NCI-H1092 treated with DMSO at 0.1 percent for 48 hours (cell line): ENCODE results near the gene CCDC80.

Experiments used
- DNase-seq: peaks from one replicate; lab custom pipeline; 2025; lab: John Stamatoyannopoulos, UW

Gene CCDC80

DNA sequence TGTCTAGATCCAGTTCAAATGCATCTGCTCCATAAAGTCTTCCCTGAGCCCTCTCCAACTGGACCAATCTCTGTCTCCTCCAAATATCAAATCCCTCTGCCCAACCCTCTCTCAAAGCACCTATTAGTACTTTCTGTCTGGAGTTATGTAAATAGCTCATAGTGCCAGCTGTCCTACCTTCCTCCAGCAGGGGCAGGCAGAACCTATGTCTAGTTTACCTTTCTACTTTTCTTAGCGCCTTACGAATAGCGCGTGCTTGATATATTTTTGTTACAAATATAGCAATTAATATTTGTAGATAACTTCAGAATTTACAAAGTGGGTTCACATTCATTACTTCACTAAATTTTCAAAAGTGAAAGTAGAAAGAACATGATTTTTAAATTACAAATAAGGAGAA is 14.0 kb upstream of the CCDC80 start:
- DNase-seq = no peak

DNA sequence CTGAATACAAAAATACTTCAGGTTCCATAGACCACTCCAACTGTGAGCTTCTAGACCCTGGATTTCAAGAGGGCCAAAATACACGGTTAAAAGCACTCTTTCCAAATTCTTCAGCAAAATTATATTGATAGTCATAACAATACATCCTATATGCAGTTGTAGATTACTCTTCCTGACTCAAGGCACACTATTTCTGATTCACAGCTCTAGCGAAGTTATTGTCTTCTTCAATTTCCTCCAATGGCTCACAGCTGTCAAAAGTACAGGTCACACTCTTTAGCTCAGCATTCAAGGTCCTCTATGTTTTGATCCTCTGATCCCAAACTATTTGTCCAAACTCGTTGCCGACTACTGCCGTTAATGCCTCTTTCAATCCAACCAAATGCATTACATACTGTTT is 13.5 kb upstream of the CCDC80 start:
- DNase-seq = no peak

GRCh38 chr3:112653881-112654300 is 12.9 kb upstream of the CCDC80 start:
- DNase-seq = no peak

GRCh38 chr3:112653209-112653871 is 12.4 kb upstream of the CCDC80 start:
- no peak for DNase-seq

- DNase-seq = no peak
Observed at GRCh38 chr3:112651516-112651915, 10.6 kb upstream of the CCDC80 start.

GRCh38 chr3:112651071-112651470 is 10.1 kb upstream of the CCDC80 start:
- DNase-seq = no peak

GRCh38 chr3:112650482-112650881 is 9.5 kb upstream of the CCDC80 start:
- DNase-seq = no peak

GRCh38 chr3:112649478-112649735 is 8.5 kb upstream of the CCDC80 start:
- DNase-seq = no peak

GRCh38 chr3:112647122-112647521 is 6.2 kb upstream of the CCDC80 start:
- DNase-seq = no peak

- DNase-seq = no peak
Observed at GRCh38 chr3:112646623-112647022, 5.7 kb upstream of the CCDC80 start.

- DNase-seq = no peak
Observed at GRCh38 chr3:112644453-112644852, 3.5 kb upstream of the CCDC80 start.

DNA sequence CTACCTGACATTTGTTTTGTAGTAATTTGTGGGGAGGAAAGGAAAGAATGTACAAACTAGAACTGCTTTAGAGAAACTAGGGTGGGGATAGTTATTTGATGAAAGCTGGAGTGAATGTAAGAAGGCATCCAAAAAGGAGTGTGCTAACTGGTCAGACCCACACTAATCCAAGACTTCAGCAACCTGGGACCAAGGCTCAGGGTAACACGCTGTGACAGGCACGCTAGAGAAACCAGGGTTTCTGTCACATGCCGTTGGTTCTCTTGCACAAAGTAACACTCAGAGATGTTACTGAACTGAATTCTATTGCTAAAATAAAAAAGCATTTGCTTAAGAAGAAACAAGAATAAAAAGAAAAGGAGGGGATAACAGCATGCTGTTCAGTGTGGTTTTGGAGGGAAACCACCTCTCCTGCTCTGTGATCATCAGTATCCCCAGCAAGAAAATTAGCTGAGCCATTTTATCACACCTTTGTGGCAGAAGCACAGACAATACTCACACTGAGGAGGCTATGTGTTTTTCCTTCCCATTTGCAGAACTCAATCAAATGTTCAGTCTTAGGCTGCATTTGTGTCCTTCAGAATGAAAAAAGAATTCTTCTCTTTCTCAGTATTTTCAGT is 2.8 kb upstream of the CCDC80 start:
- no peak for DNase-seq

GRCh38 chr3:112642912-112643506 is 2.1 kb upstream of the CCDC80 start:
- DNase-seq = peak; percentile 87

- no peak for DNase-seq
Observed at GRCh38 chr3:112640276-112640929, 540 bp downstream of the CCDC80 start.

GRCh38 chr3:112639455-112640225 is 1.3 kb downstream of the CCDC80 start:
- DNase-seq = no peak

- no peak for DNase-seq
Observed at GRCh38 chr3:112638327-112639020, 2.5 kb downstream of the CCDC80 start.

GRCh38 chr3:112637700-112638099 is 3.2 kb downstream of the CCDC80 start:
- DNase-seq = no peak

- DNase-seq = no peak
Observed at GRCh38 chr3:112635674-112636073, 5.3 kb downstream of the CCDC80 start.

- DNase-seq = no peak
Observed at GRCh38 chr3:112634786-112635541, 6.0 kb downstream of the CCDC80 start.

- peak; percentile 12 for DNase-seq
Observed at GRCh38 chr3:112633757-112634156, 7.2 kb downstream of the CCDC80 start.

GRCh38 chr3:112633191-112633590 is 7.8 kb downstream of the CCDC80 start:
- no peak for DNase-seq
